ENCODE results near the gene SYT13. TPM values are rescaled to one million over a fixed set of nuclear protein-coding genes. Genes with fewer than 3 reads are reported as not detected.

SYT13 gene
- total and polyA plus RNA-seq, 10 of the 15 experiments (the other 5 are each of a cell fraction or from before 2014, with no cell fraction given), result not detected

- no peak overlapping the region for H3K4me2 ChIP-seq (ENCODE audit: control insufficient read depth, insufficient read depth)
- FAIRE-seq (no peak), DNase-seq (ENCODE audit: low read depth, low spot score) (no peak), ATAC-seq (no peak)
- SMC1A ChIA-PET (ENCODE audit: uncharacterized antibody, unreplicated experiment), result interaction anchor here (1.1 to 4.4 kb wide), 4 partner anchors 82 to 227 kb away, joined by 3 to 20 read pairs (median 4); no protein-coding TSS in a partner anchor
- no peaks in the 10 kb centered on the region for H4K20me1 ChIP-seq (ENCODE audit: control insufficient read depth, insufficient read depth)
- in situ Hi-C loops (cut with MboI), result loop anchor here (5.0 to 25.0 kb wide), 2 partner anchors 225 to 395 kb away; no protein-coding TSS in a partner anchor
- CTCF ChIA-PET, result interaction anchor here (0.6 to 5.2 kb wide), 5 partner anchors 20 to 405 kb away, joined by 3 to 56 read pairs (median 5); no protein-coding TSS in a partner anchor
- POLR2A ChIA-PET, result no interaction called here
- intact Hi-C loops (cut with micrococcal nuclease; ENCODE audit: unreplicated experiment), result loop anchor here (1.0 to 2.0 kb wide), 3 partner anchors 80 to 395 kb away; no protein-coding TSS in a partner anchor
- RAD21 ChIA-PET (ENCODE audit: unreplicated experiment), result no interaction called here
- H3K27ac ChIP-seq (ENCODE audit: control insufficient read depth, insufficient read depth), result no peak overlapping the region
- H3K4me1 ChIP-seq (ENCODE audit: control insufficient read depth, insufficient read depth, low read length), result no peaks in the 10 kb centered on the region
- H3K9me3 ChIP-seq (replicated peaks; ENCODE audit: control insufficient read depth, insufficient read depth, low read length), result no peaks in the 10 kb centered on the region; the same call in 1 of the 3 replicates
- 10% methylated on average over 4 of the region's 4 CpGs for WGBS (ENCODE audit: insufficient coverage, insufficient replicate concordance, low lambda C conversion rate, missing lambda C conversion rate)
- TF ChIP-seq SMC3 (IDR thresholded peaks at IDR 0.05; ENCODE audit: borderline replicate concordance, low read length), result no peak
- no peak for TF ChIP-seq EP300 (IDR thresholded peaks at IDR 0.05; ENCODE audit: borderline replicate concordance in 1 of 2, control insufficient read depth in 1 of 2, low read depth in 2 of 2, low read length in 2 of 2)
- no peak for TF ChIP-seq KAT2A (conservative IDR thresholded peaks at IDR 0.05; ENCODE audit: control insufficient read depth, low read depth, low read length)
- no peak for TF ChIP-seq TARDBP (IDR thresholded peaks at IDR 0.05; ENCODE audit: borderline replicate concordance)
- TF ChIP-seq REST (IDR thresholded peaks at IDR 0.05; ENCODE audit: low read depth, low read length), result no peak
- no peak for TF ChIP-seq POLR2A (IDR thresholded peaks at IDR 0.05; ENCODE audit: low read depth, low read length)
- TF ChIP-seq MTA3 (IDR thresholded peaks at IDR 0.05; ENCODE audit: borderline replicate concordance, low read length), result no peak
- TF ChIP-seq ZNF592 (IDR thresholded peaks at IDR 0.05), result no peak
- TF ChIP-seq ZBTB11 (CRISPR knock-in tag; IDR thresholded peaks at IDR 0.05), result no peak
- TF ChIP-seq STAT1 (conservative IDR thresholded peaks at IDR 0.05), result no peak
- no peak for TF ChIP-seq NFXL1 (IDR thresholded peaks at IDR 0.05; ENCODE audit: borderline replicate concordance)
- TF ChIP-seq RAD21 (IDR thresholded peaks at IDR 0.05; ENCODE audit: insufficient read depth, low read depth, low read length), result no peak
- TF ChIP-seq CEBPB (IDR thresholded peaks at IDR 0.05; ENCODE audit: borderline replicate concordance in 1 of 2, low read depth in 2 of 2, low read length in 2 of 2), result no peak
- BruUV-seq (replicated peaks), result no TSS peak
- H3K9ac ChIP-seq (ENCODE audit: control insufficient read depth, insufficient read depth, low read length), result no peak overlapping the region
- H3K36me3 ChIP-seq (ENCODE audit: control insufficient read depth in 2 of 2, insufficient read depth in 2 of 2, low read length in 1 of 2), result no peaks in the 10 kb centered on the region
- H3K27me3 ChIP-seq (replicated peaks in 1 of 2; ENCODE audit: control insufficient read depth in 2 of 2, insufficient read depth in 2 of 2, low read length in 1 of 2), result no peaks in the 10 kb centered on the region
- no peak overlapping the region for H2AFZ ChIP-seq (ENCODE audit: control insufficient read depth, low read depth, low read length)
- H3K79me2 ChIP-seq (ENCODE audit: control insufficient read depth, insufficient read depth, low read length), result no peaks in the 10 kb centered on the region
- H3K4me3 ChIP-seq, result no peak overlapping the region
These were observed 45.7 kb upstream of the SYT13 start for GRCh38 chr11:45331839-45332238.

All from GM12878 (cell line).